SU-DHL-6 (cell line): ENCODE measurements around the gene EML1.

Source experiments
- H2AFZ ChIP-seq: fragments of 200-600 bp; sonication (generic); 2 replicates; pipeline ENCODE4 v1.6.1; 2014; ENCODE audit warnings: low read depth, mild to moderate bottlenecking, moderate library complexity, mixed read lengths, antibody characterized with exemption, low read length; ENCODE audit not compliant: severe bottlenecking
- H3F3A ChIP-seq: fragments of 200-600 bp; shearing (Covaris generic); 2 replicates; pipeline ENCODE4 v1.6.0; 2016; ENCODE audit warnings: antibody characterized with exemption, mild to moderate bottlenecking; ENCODE audit not compliant: insufficient read depth
- H3K27ac ChIP-seq: fragments of 200-600 bp; sonication (generic); 2 replicates; pipeline ENCODE4 v1.5.1; 2016; ENCODE audit warnings: low read depth, mild to moderate bottlenecking, low read length, moderate library complexity, mixed read lengths
- H3K27me3 ChIP-seq: fragments of 200-600 bp; sonication (generic), shearing (Covaris generic); 2 replicates; pipeline ENCODE4 v1.6.0; 2014; ENCODE audit warnings: mild to moderate bottlenecking, low read length
- H3K36me3 ChIP-seq: fragments of 200-600 bp; sonication (generic); 2 replicates; pipeline ENCODE4 v1.6.1; 2014; ENCODE audit warnings: mild to moderate bottlenecking, low read length, mixed read lengths
- H3K4me2 ChIP-seq: fragments of 300-600, 200-600 bp; shearing (Covaris generic), sonication (generic); 2 replicates; pipeline ENCODE4 v1.6.0; 2014; ENCODE audit warnings: low read length, low read depth, mild to moderate bottlenecking; ENCODE audit not compliant: poor library complexity, severe bottlenecking
- H3K4me3 ChIP-seq: fragments of 200-600 bp; sonication (generic); 2 replicates; pipeline ENCODE4 v1.5.1; 2014; ENCODE audit warnings: antibody characterized with exemption, low read length, mild to moderate bottlenecking, mixed read lengths; ENCODE audit not compliant: insufficient read depth, poor library complexity, severe bottlenecking
- H3K79me2 ChIP-seq: fragments of 200-600 bp; sonication (generic); 2 replicates; pipeline ENCODE4 v1.6.1; 2014; ENCODE audit warnings: mild to moderate bottlenecking, low read length, moderate library complexity; ENCODE audit not compliant: insufficient read depth
- H3K9ac ChIP-seq: fragments of 200-600 bp; sonication (generic); 2 replicates; pipeline ENCODE4 v1.7.0; 2014; ENCODE audit warnings: mild to moderate bottlenecking, low read length
- H3K9me2 ChIP-seq: fragments of 200-600 bp; sonication (generic); replicated peaks from 2 replicates; pipeline ENCODE4 v1.6.1; 2014; ENCODE audit warnings: low read length; ENCODE audit not compliant: insufficient read depth
- H3K9me3 ChIP-seq: fragments of 200-600 bp; sonication (generic); 2 replicates; pipeline ENCODE4 v1.6.1; 2014; ENCODE audit warnings: low read length, mixed read lengths; ENCODE audit not compliant: insufficient read depth
- H4K20me1 ChIP-seq: fragments of 200-600 bp; sonication (generic); 2 replicates; pipeline ENCODE4 v1.6.1; 2014; ENCODE audit warnings: low read depth, mild to moderate bottlenecking, antibody characterized with exemption, low read length, moderate library complexity, mixed read lengths
- EZH2phosphoT487 ChIP-seq: fragments of 200-600 bp; sonication (generic), shearing (Covaris generic); conservative IDR thresholded peaks from 2 replicates; pipeline ENCODE4 v1.6.1; 2018; ENCODE audit warnings: mild to moderate bottlenecking, antibody characterized with exemption, low read length, moderate library complexity, mixed read lengths
- TF ChIP-seq, protein P1 (sequence below): fragments of 200-600 bp; sonication (generic); IDR thresholded peaks from one replicate; pipeline ENCODE4 v1.5.1; 2017; ENCODE audit warnings: antibody characterized with exemption, mild to moderate bottlenecking, low read length, moderate library complexity; ENCODE audit not compliant: insufficient read depth, poor library complexity, severe bottlenecking

EML1 gene

DNA sequence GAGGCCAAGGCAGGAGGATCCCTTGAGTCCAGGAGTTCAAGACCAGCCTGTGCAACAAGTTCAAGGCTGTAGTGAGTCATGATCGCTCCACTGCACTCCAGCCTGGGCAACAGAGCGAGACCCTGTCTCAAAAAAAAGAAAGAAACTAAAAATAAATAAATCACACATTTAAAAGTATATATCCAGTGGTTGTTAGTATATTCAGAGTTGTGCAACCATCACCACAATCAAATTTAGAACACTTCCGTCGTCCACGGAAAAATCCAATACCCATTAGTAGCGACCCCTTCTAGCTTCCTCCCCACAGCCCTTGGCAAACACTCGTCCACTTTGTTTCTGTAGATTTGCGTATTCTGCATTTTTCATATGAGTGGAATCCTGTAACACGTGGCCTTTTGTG, 44.7 kb upstream of the EML1 start:
- TF ChIP-seq EZH2phosphoT487, result no peak
- TF ChIP-seq, protein P1, sequence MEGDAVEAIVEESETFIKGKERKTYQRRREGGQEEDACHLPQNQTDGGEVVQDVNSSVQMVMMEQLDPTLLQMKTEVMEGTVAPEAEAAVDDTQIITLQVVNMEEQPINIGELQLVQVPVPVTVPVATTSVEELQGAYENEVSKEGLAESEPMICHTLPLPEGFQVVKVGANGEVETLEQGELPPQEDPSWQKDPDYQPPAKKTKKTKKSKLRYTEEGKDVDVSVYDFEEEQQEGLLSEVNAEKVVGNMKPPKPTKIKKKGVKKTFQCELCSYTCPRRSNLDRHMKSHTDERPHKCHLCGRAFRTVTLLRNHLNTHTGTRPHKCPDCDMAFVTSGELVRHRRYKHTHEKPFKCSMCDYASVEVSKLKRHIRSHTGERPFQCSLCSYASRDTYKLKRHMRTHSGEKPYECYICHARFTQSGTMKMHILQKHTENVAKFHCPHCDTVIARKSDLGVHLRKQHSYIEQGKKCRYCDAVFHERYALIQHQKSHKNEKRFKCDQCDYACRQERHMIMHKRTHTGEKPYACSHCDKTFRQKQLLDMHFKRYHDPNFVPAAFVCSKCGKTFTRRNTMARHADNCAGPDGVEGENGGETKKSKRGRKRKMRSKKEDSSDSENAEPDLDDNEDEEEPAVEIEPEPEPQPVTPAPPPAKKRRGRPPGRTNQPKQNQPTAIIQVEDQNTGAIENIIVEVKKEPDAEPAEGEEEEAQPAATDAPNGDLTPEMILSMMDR, result no peak

GRCh38 chr14:99749142-99749541, 44.1 kb upstream of the EML1 start:
- Histone ChIP-seq H3F3A (no peaks in the 10 kb centered on the region), H3K4me3 (no peak overlapping the region), H3K4me2 (no peak overlapping the region), H3K9me2 (no peaks in the 10 kb centered on the region), H3K9me3 (no peaks in the 10 kb centered on the region), H3K9ac (no peak overlapping the region), H2AFZ (no peak overlapping the region), H3K36me3 (no peaks in the 10 kb centered on the region), H3K27me3 (no peaks in the 10 kb centered on the region), H4K20me1 (no peaks in the 10 kb centered on the region), H3K27ac (no peak overlapping the region), H3K79me2 (no peaks in the 10 kb centered on the region)
- TF ChIP-seq, protein P1, result no peak
- TF ChIP-seq EZH2phosphoT487, result no peak

More for the DNA sequence above, 44.7 kb upstream of the EML1 start:
- Histone ChIP-seq H3F3A (no peaks in the 10 kb centered on the region), H3K9me2 (no peaks in the 10 kb centered on the region), H3K79me2 (no peaks in the 10 kb centered on the region), H3K9ac (no peak overlapping the region), H3K4me2 (no peak overlapping the region), H3K36me3 (no peaks in the 10 kb centered on the region), H2AFZ (no peak overlapping the region), H3K27ac (no peak overlapping the region), H3K27me3 (no peaks in the 10 kb centered on the region), H3K9me3 (no peaks in the 10 kb centered on the region), H3K4me3 (no peak overlapping the region), H4K20me1 (no peaks in the 10 kb centered on the region)

- Histone ChIP-seq H3K9ac (no peak overlapping the region), H3K9me3 (no peaks in the 10 kb centered on the region), H3K79me2 (no peaks in the 10 kb centered on the region), H3K27ac (no peak overlapping the region), H3K9me2 (no peaks in the 10 kb centered on the region), H3F3A (no peaks in the 10 kb centered on the region), H4K20me1 (no peaks in the 10 kb centered on the region), H3K4me2 (no peak overlapping the region), H3K4me3 (no peak overlapping the region), H2AFZ (no peak overlapping the region), H3K27me3 (no peaks in the 10 kb centered on the region), H3K36me3 (no peaks in the 10 kb centered on the region)
- TF ChIP-seq, protein P1, result no peak
- no peak for TF ChIP-seq EZH2phosphoT487
Measured at GRCh38 chr14:99749763-99750715, 43.2 kb upstream of the EML1 start.
